Measurements from ENCODE around the gene CEACAM3.

CEACAM3 gene

DNA sequence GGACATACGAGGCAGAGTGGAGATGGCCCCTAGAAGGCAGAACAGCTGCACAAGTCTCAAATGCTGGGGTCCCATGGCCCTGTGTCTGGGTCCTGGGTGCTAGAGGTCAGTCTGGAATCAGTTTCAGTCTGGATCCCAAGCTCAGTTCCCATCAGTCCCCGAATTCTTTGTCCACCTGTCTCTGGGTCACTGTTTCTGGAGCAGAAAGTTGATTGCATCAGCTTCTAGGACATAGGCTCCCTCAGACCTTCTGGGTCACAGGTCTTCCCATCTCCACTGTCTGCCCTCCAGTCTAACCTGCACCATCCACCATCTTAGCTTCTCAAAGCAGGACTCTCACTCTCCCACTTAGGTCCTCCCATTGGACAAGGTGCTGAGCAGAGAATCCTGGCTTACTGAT lies 42.8 kb downstream of the CEACAM3 start:
- Histone ChIP-seq H2AFZ (ENCODE audit: low read length) (no peak overlapping the region), H3K4ac (ENCODE audit: low read length) (no peak overlapping the region), H3K36me3 (replicated peaks in 1 of 2; ENCODE audit: control insufficient read depth in 2 of 2, insufficient read depth in 2 of 2, low read length in 2 of 2) (no peaks in the 10 kb centered on the region), H4K8ac (ENCODE audit: low read depth, low read length) (no peak overlapping the region), H2BK15ac (ENCODE audit: low read length) (no peak overlapping the region), H2BK120ac (ENCODE audit: low read depth, low read length) (no peak overlapping the region), H3K4me3 (ENCODE audit: low read length in 2 of 2) (no peak overlapping the region), H2BK5ac (ENCODE audit: low read length) (no peak overlapping the region), H3K4me1 (ENCODE audit: control insufficient read depth in 2 of 2, insufficient read depth in 1 of 2, low read depth in 1 of 2, low read length in 2 of 2) (no peaks in the 10 kb centered on the region), H3K9me3 (replicated peaks in 1 of 2; ENCODE audit: control insufficient read depth in 2 of 2, insufficient read depth in 1 of 2, low read depth in 1 of 2, low read length in 2 of 2) (no peaks in the 10 kb centered on the region), H2AK5ac (ENCODE audit: low read depth, low read length) (no peak overlapping the region), H3K9ac (ENCODE audit: low read depth, low read length, poor library complexity) (no peak overlapping the region), H4K91ac (ENCODE audit: low read depth, low read length, poor library complexity) (no peak overlapping the region), H3K4me2 (ENCODE audit: insufficient read depth, low read length, poor library complexity, severe bottlenecking) (no peak overlapping the region), H3K27ac (replicated peaks; ENCODE audit: low read length) (no peak overlapping the region), H3K18ac (ENCODE audit: low read length) (no peak overlapping the region), H3K79me1 (ENCODE audit: low read depth, low read length) (no peaks in the 10 kb centered on the region), H3K23ac (ENCODE audit: low read depth, low read length, poor library complexity) (no peak overlapping the region), H3K27me3 (ENCODE audit: control insufficient read depth in 3 of 3, insufficient read depth in 3 of 3, low read depth in 1 of 3, low read length in 3 of 3) (peaks cover 0 to 26% (median 0%) of the 10 kb centered on the region in 3 experiments), H2BK12ac (ENCODE audit: low read length) (no peak overlapping the region), H3K14ac (ENCODE audit: low read length) (no peak overlapping the region)
- no peak for DNase-seq (ENCODE audit: low spot score)
- no CpG with 5 or more reads among the region's 2 CpGs for WGBS, 2 donors (ENCODE audit: extremely low coverage in 2 of 2, insufficient read length in 2 of 2, insufficient replicate concordance in 1 of 2)

DNA sequence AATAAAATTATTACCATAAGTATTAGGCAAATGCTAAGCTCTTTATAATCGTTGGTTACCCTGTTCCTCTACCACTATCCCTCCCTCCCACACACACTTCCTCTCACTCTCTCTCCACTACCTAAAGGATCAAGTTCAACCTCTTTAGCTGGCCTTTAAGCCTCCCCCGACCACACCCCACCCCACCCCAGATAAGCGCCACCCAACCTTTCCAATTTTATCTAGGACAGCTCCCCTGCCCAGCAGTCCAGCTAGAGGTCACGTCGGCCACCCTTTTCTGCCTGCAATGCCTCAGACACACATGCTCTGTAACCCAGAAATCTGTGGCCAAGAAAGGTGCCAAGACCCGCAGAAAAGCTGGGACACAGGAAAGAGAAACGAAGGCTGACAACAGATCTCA lies 47.0 kb downstream of the CEACAM3 start:
- Histone ChIP-seq H3K18ac (ENCODE audit: low read length) (no peak overlapping the region), H3K27ac (replicated peaks; ENCODE audit: low read length) (no peak overlapping the region), H2BK5ac (ENCODE audit: low read length) (no peak overlapping the region), H3K9ac (ENCODE audit: low read depth, low read length, poor library complexity) (no peak overlapping the region), H3K9me3 (replicated peaks in 1 of 2; ENCODE audit: control insufficient read depth in 2 of 2, insufficient read depth in 1 of 2, low read depth in 1 of 2, low read length in 2 of 2) (no peaks in the 10 kb centered on the region), H3K4me3 (ENCODE audit: low read length in 2 of 2) (no peak overlapping the region), H4K8ac (ENCODE audit: low read depth, low read length) (no peak overlapping the region), H3K27me3 (ENCODE audit: control insufficient read depth in 3 of 3, insufficient read depth in 3 of 3, low read depth in 1 of 3, low read length in 3 of 3) (peaks cover 0 to 17% (median 0%) of the 10 kb centered on the region in 3 experiments), H2BK15ac (ENCODE audit: low read length) (no peak overlapping the region), H3K14ac (ENCODE audit: low read length) (no peak overlapping the region), H3K79me1 (ENCODE audit: low read depth, low read length) (no peaks in the 10 kb centered on the region), H3K23ac (ENCODE audit: low read depth, low read length, poor library complexity) (no peak overlapping the region), H2BK12ac (ENCODE audit: low read length) (no peak overlapping the region), H3K36me3 (replicated peaks in 1 of 2; ENCODE audit: control insufficient read depth in 2 of 2, insufficient read depth in 2 of 2, low read length in 2 of 2) (no peaks in the 10 kb centered on the region), H2BK120ac (ENCODE audit: low read depth, low read length) (no peak overlapping the region), H2AK5ac (ENCODE audit: low read depth, low read length) (no peak overlapping the region), H4K91ac (ENCODE audit: low read depth, low read length, poor library complexity) (no peak overlapping the region), H3K4ac (ENCODE audit: low read length) (no peak overlapping the region), H2AFZ (ENCODE audit: low read length) (no peak overlapping the region), H3K4me1 (ENCODE audit: control insufficient read depth in 2 of 2, insufficient read depth in 1 of 2, low read depth in 1 of 2, low read length in 2 of 2) (no peaks in the 10 kb centered on the region), H3K4me2 (ENCODE audit: insufficient read depth, low read length, poor library complexity, severe bottlenecking) (no peak overlapping the region)
- WGBS, 2 donors (ENCODE audit: extremely low coverage in 2 of 2, insufficient read length in 2 of 2, insufficient replicate concordance in 1 of 2) = no CpG with 5 or more reads among the region's 7 CpGs
- DNase-seq (ENCODE audit: low spot score) = no peak

DNA sequence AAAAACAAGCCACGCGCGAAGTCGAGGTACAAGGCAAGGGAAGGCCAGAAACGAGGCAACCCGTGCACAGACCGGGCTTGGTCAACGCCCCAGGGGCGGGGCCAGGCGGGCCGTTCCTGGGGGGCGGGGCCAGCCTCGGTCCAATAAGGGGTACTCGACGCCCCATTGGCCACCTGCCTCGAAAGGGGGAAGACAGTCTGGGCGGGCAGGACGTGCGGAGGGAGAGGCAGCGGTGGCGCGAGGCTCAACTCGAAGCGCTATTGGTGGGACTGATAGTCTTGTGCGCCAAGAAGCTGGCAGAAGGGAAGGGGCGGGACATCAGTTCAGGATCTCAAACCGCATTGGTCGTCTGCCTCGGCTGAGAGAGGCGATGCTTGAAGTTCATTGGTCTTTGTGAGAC lies 48.2 kb downstream of the CEACAM3 start, which contains the start of gene LYPD4:
LYPD4 (minus strand) TSS at position 83 of the 400 bp plus-strand sequence. CDS start 5,398 bp downstream, outside the sequence.
- Histone ChIP-seq H3K18ac (ENCODE audit: low read length) (no peak within 1 kb of the TSS), H2BK12ac (ENCODE audit: low read length) (no peak within 1 kb of the TSS), H4K91ac (ENCODE audit: low read depth, low read length, poor library complexity) (no peak within 1 kb of the TSS), H2AK5ac (ENCODE audit: low read depth, low read length) (no peak within 1 kb of the TSS), H4K8ac (ENCODE audit: low read depth, low read length) (no peak within 1 kb of the TSS), H2BK5ac (ENCODE audit: low read length) (no peak within 1 kb of the TSS), H2AFZ (ENCODE audit: low read length) (no peak within 1 kb of the TSS), H3K4me2 (ENCODE audit: insufficient read depth, low read length, poor library complexity, severe bottlenecking) (no peak within 1 kb of the TSS), H3K27ac (replicated peaks; ENCODE audit: low read length) (no peak within 1 kb of the TSS), H3K4me3 (ENCODE audit: low read length in 2 of 2) (no peak within 1 kb of the TSS), H3K36me3 (replicated peaks in 1 of 2; ENCODE audit: control insufficient read depth in 2 of 2, insufficient read depth in 2 of 2, low read length in 2 of 2) (no peaks in the 10 kb centered on the region), H3K79me1 (ENCODE audit: low read depth, low read length) (no peaks in the 10 kb centered on the region), H2BK120ac (ENCODE audit: low read depth, low read length) (no peak within 1 kb of the TSS), H3K27me3 (ENCODE audit: control insufficient read depth in 3 of 3, insufficient read depth in 3 of 3, low read depth in 1 of 3, low read length in 3 of 3) (peaks cover 0 to 19% (median 0%) of the 10 kb centered on the region in 3 experiments), H3K9ac (ENCODE audit: low read depth, low read length, poor library complexity) (no peak within 1 kb of the TSS), H3K9me3 (replicated peaks in 1 of 2; ENCODE audit: control insufficient read depth in 2 of 2, insufficient read depth in 1 of 2, low read depth in 1 of 2, low read length in 2 of 2) (no peaks in the 10 kb centered on the region), H2BK15ac (ENCODE audit: low read length) (no peak within 1 kb of the TSS), H3K4ac (ENCODE audit: low read length) (no peak within 1 kb of the TSS), H3K4me1 (ENCODE audit: control insufficient read depth in 2 of 2, insufficient read depth in 1 of 2, low read depth in 1 of 2, low read length in 2 of 2) (no peaks in the 10 kb centered on the region), H3K23ac (ENCODE audit: low read depth, low read length, poor library complexity) (no peak within 1 kb of the TSS), H3K14ac (ENCODE audit: low read length) (no peak within 1 kb of the TSS)
- no peak for DNase-seq (ENCODE audit: low spot score)
- no CpG with 5 or more reads among the region's 30 CpGs for WGBS, 2 donors (ENCODE audit: extremely low coverage in 2 of 2, insufficient read length in 2 of 2, insufficient replicate concordance in 1 of 2)

DNA sequence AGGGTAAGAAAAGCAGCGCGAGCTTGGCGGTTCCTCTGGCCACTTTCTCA lies 48.4 kb downstream of the CEACAM3 start, which contains the start of gene DMRTC2:
DMRTC2 (plus strand) TSS at position 42 of the 50 bp plus-strand sequence. CDS start 2,387 bp downstream, outside the sequence.
- Histone ChIP-seq H2BK120ac (ENCODE audit: low read depth, low read length) (no peak within 1 kb of the TSS), H2AFZ (ENCODE audit: low read length) (no peak within 1 kb of the TSS), H3K18ac (ENCODE audit: low read length) (no peak within 1 kb of the TSS), H2BK15ac (ENCODE audit: low read length) (no peak within 1 kb of the TSS), H3K27ac (replicated peaks; ENCODE audit: low read length) (no peak within 1 kb of the TSS), H3K79me1 (ENCODE audit: low read depth, low read length) (no peaks in the 10 kb centered on the region), H3K4me1 (ENCODE audit: control insufficient read depth in 2 of 2, insufficient read depth in 1 of 2, low read depth in 1 of 2, low read length in 2 of 2) (no peaks in the 10 kb centered on the region), H3K23ac (ENCODE audit: low read depth, low read length, poor library complexity) (no peak within 1 kb of the TSS), H2BK12ac (ENCODE audit: low read length) (no peak within 1 kb of the TSS), H2AK5ac (ENCODE audit: low read depth, low read length) (no peak within 1 kb of the TSS), H3K9me3 (replicated peaks in 1 of 2; ENCODE audit: control insufficient read depth in 2 of 2, insufficient read depth in 1 of 2, low read depth in 1 of 2, low read length in 2 of 2) (no peaks in the 10 kb centered on the region), H3K14ac (ENCODE audit: low read length) (no peak within 1 kb of the TSS), H4K8ac (ENCODE audit: low read depth, low read length) (no peak within 1 kb of the TSS), H3K4me2 (ENCODE audit: insufficient read depth, low read length, poor library complexity, severe bottlenecking) (no peak within 1 kb of the TSS), H3K4me3 (ENCODE audit: low read length in 2 of 2) (no peak within 1 kb of the TSS), H3K4ac (ENCODE audit: low read length) (no peak within 1 kb of the TSS), H4K91ac (ENCODE audit: low read depth, low read length, poor library complexity) (no peak within 1 kb of the TSS), H3K36me3 (replicated peaks in 1 of 2; ENCODE audit: control insufficient read depth in 2 of 2, insufficient read depth in 2 of 2, low read length in 2 of 2) (no peaks in the 10 kb centered on the region), H3K27me3 (ENCODE audit: control insufficient read depth in 3 of 3, insufficient read depth in 3 of 3, low read depth in 1 of 3, low read length in 3 of 3) (peaks cover 0 to 22% (median 0%) of the 10 kb centered on the region in 3 experiments), H3K9ac (ENCODE audit: low read depth, low read length, poor library complexity) (no peak within 1 kb of the TSS), H2BK5ac (ENCODE audit: low read length) (no peak within 1 kb of the TSS)
- no CpG with 5 or more reads among the region's 3 CpGs for WGBS, 2 donors (ENCODE audit: extremely low coverage in 2 of 2, insufficient read length in 2 of 2, insufficient replicate concordance in 1 of 2)
- no peak for DNase-seq (ENCODE audit: low spot score)
